Epithelial cell of umbilical artery (primary cell): ENCODE measurements around the gene KCNH3. TPM values are rescaled to one million over a fixed set of nuclear protein-coding genes. Genes with fewer than 3 reads are reported as not detected.

Source experiments
- total RNA-seq: library from RNA; depleted of rRNA; stranded (reverse); fragments of >200 nt; gene quantifications from 2 replicates; pipeline ENCODE4 v1.2.3, GENCODE V29; 2014

KCNH3 gene, protein sequence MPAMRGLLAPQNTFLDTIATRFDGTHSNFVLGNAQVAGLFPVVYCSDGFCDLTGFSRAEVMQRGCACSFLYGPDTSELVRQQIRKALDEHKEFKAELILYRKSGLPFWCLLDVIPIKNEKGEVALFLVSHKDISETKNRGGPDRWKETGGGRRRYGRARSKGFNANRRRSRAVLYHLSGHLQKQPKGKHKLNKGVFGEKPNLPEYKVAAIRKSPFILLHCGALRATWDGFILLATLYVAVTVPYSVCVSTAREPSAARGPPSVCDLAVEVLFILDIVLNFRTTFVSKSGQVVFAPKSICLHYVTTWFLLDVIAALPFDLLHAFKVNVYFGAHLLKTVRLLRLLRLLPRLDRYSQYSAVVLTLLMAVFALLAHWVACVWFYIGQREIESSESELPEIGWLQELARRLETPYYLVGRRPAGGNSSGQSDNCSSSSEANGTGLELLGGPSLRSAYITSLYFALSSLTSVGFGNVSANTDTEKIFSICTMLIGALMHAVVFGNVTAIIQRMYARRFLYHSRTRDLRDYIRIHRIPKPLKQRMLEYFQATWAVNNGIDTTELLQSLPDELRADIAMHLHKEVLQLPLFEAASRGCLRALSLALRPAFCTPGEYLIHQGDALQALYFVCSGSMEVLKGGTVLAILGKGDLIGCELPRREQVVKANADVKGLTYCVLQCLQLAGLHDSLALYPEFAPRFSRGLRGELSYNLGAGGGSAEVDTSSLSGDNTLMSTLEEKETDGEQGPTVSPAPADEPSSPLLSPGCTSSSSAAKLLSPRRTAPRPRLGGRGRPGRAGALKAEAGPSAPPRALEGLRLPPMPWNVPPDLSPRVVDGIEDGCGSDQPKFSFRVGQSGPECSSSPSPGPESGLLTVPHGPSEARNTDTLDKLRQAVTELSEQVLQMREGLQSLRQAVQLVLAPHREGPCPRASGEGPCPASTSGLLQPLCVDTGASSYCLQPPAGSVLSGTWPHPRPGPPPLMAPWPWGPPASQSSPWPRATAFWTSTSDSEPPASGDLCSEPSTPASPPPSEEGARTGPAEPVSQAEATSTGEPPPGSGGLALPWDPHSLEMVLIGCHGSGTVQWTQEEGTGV
- 0.15 and 0.32 TPM in 2 replicates for total RNA-seq

DNA sequence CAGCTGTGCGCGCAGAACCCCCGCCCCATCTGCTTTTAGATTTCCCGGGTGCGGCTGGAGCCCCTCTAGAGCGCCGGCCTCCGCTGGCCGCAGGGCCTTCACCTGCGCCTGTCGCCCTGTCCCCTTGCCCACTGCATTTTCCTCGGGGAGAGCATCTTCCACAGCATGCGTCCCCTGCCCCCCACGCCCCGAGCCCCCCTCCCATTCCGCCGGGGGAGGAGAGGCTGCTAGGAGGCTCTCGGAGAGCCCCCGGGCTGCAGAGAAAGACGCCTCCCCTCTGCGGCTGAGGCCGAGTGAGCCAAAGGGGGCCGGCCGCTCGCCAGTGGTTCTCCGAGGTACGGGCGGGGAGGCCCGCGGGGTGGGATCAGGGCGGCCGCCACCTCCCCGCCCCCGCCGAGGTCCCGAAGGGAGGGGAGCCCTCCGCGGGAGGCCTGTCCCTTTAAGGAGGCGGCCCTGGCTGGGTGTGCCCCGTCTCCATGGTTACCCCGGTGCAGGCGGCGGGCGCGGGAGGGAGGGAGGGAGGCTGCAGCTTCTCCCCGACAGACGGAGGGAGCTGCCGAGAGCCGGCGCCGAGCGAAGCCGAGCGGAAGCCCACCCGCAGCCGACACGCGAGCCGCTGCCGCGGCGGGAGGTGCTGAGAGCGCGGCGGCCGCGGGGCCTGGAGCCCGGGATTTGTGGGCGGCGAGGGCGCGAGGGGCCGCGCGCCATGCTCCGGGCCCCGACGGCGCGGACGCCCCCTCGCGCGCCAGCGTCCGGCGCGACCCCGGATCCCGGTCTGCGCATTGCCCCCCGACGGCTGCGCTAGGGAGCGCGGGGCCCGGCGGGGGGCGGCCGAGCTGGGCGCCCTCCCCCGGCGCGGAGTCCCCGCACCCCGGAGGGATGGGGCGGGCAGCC is at the start of gene KCNH3:
TSS of gene KCNH3 (plus strand) at position 521 of the 894 bp plus-strand sequence. CDS start 387 bp downstream, outside the sequence.

DNA sequence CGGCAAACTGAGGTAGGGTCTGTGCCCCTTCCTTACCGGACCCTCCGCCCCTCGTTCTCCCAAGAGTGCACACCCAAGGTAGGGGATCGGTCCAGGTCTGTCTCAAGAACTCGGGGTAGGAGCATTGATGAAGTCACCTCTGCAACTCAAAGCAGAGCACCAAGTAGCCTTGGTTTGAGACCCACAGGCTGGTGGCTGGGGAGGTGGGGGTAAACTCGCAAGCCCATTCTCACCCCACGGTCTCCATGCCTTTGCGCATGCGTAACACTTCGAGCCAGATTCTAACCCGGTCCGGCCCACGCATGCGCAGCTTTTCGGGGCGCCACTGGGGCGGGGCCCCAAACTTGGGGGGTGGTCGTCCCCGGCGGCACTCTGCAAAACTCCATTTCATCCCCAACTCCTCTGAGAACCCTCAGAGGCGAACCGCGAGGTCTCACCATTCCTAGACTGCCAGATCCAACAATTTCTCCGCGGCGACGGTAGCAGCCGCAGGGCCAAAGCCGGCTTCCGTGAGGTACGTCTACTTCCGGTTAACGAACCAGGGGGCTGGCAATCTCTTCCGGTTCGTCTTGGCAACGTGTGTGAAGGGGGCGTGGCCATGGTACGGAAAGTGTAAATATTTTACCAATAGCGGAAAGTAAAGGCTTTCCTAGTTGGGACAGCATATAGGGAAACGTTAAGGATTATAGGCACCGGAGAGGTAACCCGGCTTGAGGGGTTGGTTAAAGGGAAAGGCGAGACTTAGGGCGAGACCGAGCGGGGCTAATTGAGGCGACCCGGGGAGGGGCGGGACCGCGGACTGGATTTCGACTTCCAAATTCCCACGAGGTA is 29.0 kb downstream of the KCNH3 start, which contains the start of gene MCRS1:
TSS of gene MCRS1 (minus strand) at position 532 of the 831 bp plus-strand sequence. CDS start 1,411 bp downstream, outside the sequence.

DNA sequence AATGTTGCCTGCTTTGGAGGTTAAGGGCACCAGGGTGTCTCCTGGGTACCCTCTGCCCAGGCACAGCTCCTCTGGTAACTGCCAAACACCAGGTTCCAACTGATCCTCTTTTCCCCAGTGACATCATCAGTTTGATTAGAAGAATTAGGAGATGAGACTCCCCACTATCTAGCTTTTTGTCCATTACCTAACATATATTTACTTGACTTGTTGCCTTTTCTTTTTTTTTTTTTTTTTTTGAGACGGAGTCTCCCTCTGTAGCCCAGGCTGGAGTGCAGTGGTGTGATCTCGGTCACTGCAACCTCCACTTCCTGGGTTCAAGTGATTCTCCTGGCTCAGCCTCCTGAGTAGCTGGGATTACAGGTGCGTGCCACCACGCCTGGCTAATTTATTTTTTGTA is 66.7 kb downstream of the KCNH3 start, which contains the start of gene FAM186B:
TSS of gene FAM186B (minus strand) at position 101 of the 400 bp plus-strand sequence. CDS start 162 bp downstream, outside the sequence.

Other genes starting within 250 kb of the KCNH3 start
- not detected in 2 replicates for gene PRPH, start 243.9 kb upstream of the KCNH3 start, total RNA-seq
- gene TROAP, start 215.8 kb upstream of the KCNH3 start, total RNA-seq: 8.1 and 9.1 TPM in 2 replicates
- gene C1QL4, start 201.8 kb upstream of the KCNH3 start, total RNA-seq: not detected in 2 replicates
- 0.61 and 1.3 TPM in 2 replicates for gene DNAJC22, start 192.1 kb upstream of the KCNH3 start, total RNA-seq
- 46.8 and 48.0 TPM in 2 replicates for gene SPATS2, start 171.6 kb upstream of the KCNH3 start, total RNA-seq
- gene MCRS1, start 29.1 kb downstream of the KCNH3 start, total RNA-seq: 60.9 and 76.0 TPM in 2 replicates
- gene FAM186B, start 66.6 kb downstream of the KCNH3 start, total RNA-seq: 0.32 TPM in 1 of 2 replicates, not detected in the other
- 5.5 and 11.4 TPM in 2 replicates for gene PRPF40B, start 84.5 kb downstream of the KCNH3 start, total RNA-seq
- 69.2 and 72.0 TPM in 2 replicates for gene FMNL3, start 168.4 kb downstream of the KCNH3 start, total RNA-seq
- 284 and 430 TPM in 2 replicates for gene TMBIM6, start 202.5 kb downstream of the KCNH3 start, total RNA-seq